Neural progenitor cell (in vitro differentiated cells): ENCODE data around the gene ZMYND8. TPM values are rescaled to one million over a fixed set of nuclear protein-coding genes. Genes with fewer than 3 reads are reported as not detected.

Experiments
- DNase-seq: peaks from one replicate; pipeline ENCODE4 v3.0.0-alpha.2; 2016; ENCODE audit warnings: low spot score
- H2AFZ ChIP-seq: fragments of 200-600 bp; sonication (generic); replicated peaks from 2 replicates; pipeline ENCODE4 v1.6.1; 2016; ENCODE audit warnings: antibody characterized with exemption
- H3F3A ChIP-seq: fragments of 200-600 bp; sonication (generic); 2 replicates; pipeline ENCODE4 v1.6.1; 2016; ENCODE audit warnings: antibody characterized with exemption, low read depth
- H3K27ac ChIP-seq: fragments of 200-600 bp; sonication (generic); 2 replicates; pipeline ENCODE4 v1.5.1; 2016; ENCODE audit warnings: mild to moderate bottlenecking
- H3K27me3 ChIP-seq: fragments of 200-600 bp; sonication (generic); 2 replicates; pipeline ENCODE4 v1.6.1; 2016; ENCODE audit warnings: mild to moderate bottlenecking, moderate library complexity
- H3K36me3 ChIP-seq: fragments of 200-600 bp; sonication (generic); 2 replicates; pipeline ENCODE4 v1.5.1; 2016
- H3K4me1 ChIP-seq: fragments of 200-600 bp; sonication (generic); 2 replicates; pipeline ENCODE4 v1.6.1; 2016; ENCODE audit warnings: mixed run types
- H3K4me2 ChIP-seq: fragments of 200-600 bp; sonication (generic); 2 replicates; pipeline ENCODE4 v1.6.1; 2016
- H3K4me3 ChIP-seq: fragments of 200-600 bp; sonication (generic); 2 replicates; pipeline ENCODE4 v1.5.1; 2016
- H3K79me2 ChIP-seq: fragments of 200-600 bp; sonication (generic); 2 replicates; pipeline ENCODE4 v1.6.1; 2016; ENCODE audit warnings: low read depth
- H3K9ac ChIP-seq: fragments of 200-600 bp; sonication (generic); 2 replicates; pipeline ENCODE4 v1.6.1; 2016
- H3K9me3 ChIP-seq: fragments of 200-600 bp; sonication (generic); 2 replicates; pipeline ENCODE4 v1.5.1; 2016; ENCODE audit warnings: low read depth
- H4K20me1 ChIP-seq: fragments of 200-600 bp; sonication (generic); 2 replicates; pipeline ENCODE4 v1.6.1; 2016; ENCODE audit warnings: low read depth
- H3K27ac Mint-ChIP-seq: 3 replicates; pipeline ENCODE4 v1.8.0; 2021; ENCODE audit warnings: mixed read lengths
- H3K27me3 Mint-ChIP-seq: 2 replicates; pipeline ENCODE4 v1.8.0; 2022; ENCODE audit warnings: low read depth, mild to moderate bottlenecking, inconsistent platforms, moderate library complexity, mixed read lengths; ENCODE audit not compliant: insufficient read depth
- H3K36me3 Mint-ChIP-seq: 3 replicates; pipeline ENCODE4 v1.8.0; 2021; ENCODE audit warnings: mixed read lengths
- H3K4me1 Mint-ChIP-seq: 3 replicates; pipeline ENCODE4 v1.8.0; 2021; ENCODE audit warnings: mixed read lengths
- H3K4me3 Mint-ChIP-seq: 3 replicates; pipeline ENCODE4 v1.8.0; 2021; ENCODE audit warnings: mild to moderate bottlenecking, moderate library complexity, mixed read lengths
- H3K9me3 Mint-ChIP-seq: 3 replicates; pipeline ENCODE4 v1.8.0; 2020; ENCODE audit warnings: mixed read lengths
- EZH2 ChIP-seq: fragments of 200-600 bp; sonication (generic); IDR thresholded peaks from 2 replicates; pipeline ENCODE4 v1.6.1; 2017; ENCODE audit warnings: antibody characterized with exemption, mild to moderate bottlenecking, moderate library complexity
- EZH2phosphoT487 ChIP-seq: fragments of 200-600 bp; sonication (generic); IDR thresholded peaks from 2 replicates; pipeline ENCODE4 v1.6.1; 2017; ENCODE audit warnings: antibody characterized with exemption
- total RNA-seq: library from RNA; depleted of rRNA; stranded (reverse); fragments of >200 nt; gene quantifications from 2 replicates; pipeline ENCODE4 v1.2.3, GENCODE V29; 2015; ENCODE audit warnings: low replicate concordance
- TF ChIP-seq, protein P1 (sequence below): fragments of 200-600 bp; sonication (generic); IDR thresholded peaks from 2 replicates; pipeline ENCODE4 v1.5.1; 2017; ENCODE audit warnings: antibody characterized with exemption, mild to moderate bottlenecking

ZMYND8 gene
- total RNA-seq, 1 donor from 2014 or later, result 59.4 TPM

DNA sequence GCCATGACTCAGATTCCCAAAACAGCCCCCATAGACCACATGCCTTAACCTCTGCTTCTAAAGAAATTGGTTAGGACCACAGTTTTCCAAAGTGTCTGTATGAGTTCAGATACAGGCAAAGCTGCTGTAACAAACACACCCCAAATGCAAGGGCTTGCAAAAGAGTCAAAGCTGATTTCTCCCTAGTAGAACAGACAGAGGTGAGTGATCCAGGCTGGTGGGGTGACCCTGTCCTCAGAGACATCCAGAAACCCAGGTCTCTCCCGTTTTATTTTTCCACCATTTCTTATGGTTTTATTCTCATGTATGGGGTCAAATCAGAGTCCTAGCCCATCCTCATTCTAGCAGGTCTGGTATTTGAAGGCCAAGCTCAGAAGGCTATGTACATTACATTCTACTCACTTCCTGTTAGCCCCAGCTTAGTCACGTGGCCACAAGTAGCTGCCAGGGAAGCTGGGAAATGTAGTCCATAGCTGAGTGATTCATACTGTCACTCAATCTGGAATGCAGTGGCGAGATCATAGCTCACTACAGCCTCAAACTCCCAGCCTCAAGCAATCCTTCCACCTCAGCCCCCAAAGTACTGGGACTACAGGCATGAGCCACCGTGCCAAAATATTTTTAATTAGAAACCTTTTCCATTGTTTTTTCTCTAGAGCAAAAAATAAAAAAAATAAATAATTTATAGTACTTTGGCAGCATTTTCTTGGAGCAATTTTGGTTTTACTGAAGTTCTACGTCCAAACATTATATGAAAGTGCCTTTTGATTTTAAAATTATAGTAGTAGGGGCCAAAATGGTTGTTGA lies 175.2 kb downstream of the ZMYND8 start:
- no peaks in the 10 kb centered on the region for H3K9me3 ChIP-seq
- no peak overlapping the region for H3K9ac ChIP-seq
- H3K4me2 ChIP-seq, result no peak overlapping the region
- Mint-ChIP-seq H3K27ac (peak overlapping the region; percentile 19), H3K36me3 (no peaks in the 10 kb centered on the region), H3K4me1 (peaks cover 10% of the 10 kb centered on the region), H3K27me3 (peaks cover 4% of the 10 kb centered on the region), H3K4me3 (no peak overlapping the region), H3K9me3 (no peaks in the 10 kb centered on the region)
- no peaks in the 10 kb centered on the region for H3K79me2 ChIP-seq
- no peaks in the 10 kb centered on the region for H3F3A ChIP-seq
- H4K20me1 ChIP-seq, result no peaks in the 10 kb centered on the region
- H3K36me3 ChIP-seq, result no peaks in the 10 kb centered on the region
- H3K4me3 ChIP-seq, result no peak overlapping the region
- H3K4me1 ChIP-seq, result no peaks in the 10 kb centered on the region
- no peak overlapping the region for H3K27ac ChIP-seq
- peak overlapping the region; percentile 76 for H2AFZ ChIP-seq
- peak; percentile 36 for DNase-seq
- H3K27me3 ChIP-seq, result no peaks in the 10 kb centered on the region
- TF ChIP-seq EZH2 (no peak), EZH2phosphoT487 (no peak)
- TF ChIP-seq, protein P1, sequence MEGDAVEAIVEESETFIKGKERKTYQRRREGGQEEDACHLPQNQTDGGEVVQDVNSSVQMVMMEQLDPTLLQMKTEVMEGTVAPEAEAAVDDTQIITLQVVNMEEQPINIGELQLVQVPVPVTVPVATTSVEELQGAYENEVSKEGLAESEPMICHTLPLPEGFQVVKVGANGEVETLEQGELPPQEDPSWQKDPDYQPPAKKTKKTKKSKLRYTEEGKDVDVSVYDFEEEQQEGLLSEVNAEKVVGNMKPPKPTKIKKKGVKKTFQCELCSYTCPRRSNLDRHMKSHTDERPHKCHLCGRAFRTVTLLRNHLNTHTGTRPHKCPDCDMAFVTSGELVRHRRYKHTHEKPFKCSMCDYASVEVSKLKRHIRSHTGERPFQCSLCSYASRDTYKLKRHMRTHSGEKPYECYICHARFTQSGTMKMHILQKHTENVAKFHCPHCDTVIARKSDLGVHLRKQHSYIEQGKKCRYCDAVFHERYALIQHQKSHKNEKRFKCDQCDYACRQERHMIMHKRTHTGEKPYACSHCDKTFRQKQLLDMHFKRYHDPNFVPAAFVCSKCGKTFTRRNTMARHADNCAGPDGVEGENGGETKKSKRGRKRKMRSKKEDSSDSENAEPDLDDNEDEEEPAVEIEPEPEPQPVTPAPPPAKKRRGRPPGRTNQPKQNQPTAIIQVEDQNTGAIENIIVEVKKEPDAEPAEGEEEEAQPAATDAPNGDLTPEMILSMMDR, result no peak

DNA sequence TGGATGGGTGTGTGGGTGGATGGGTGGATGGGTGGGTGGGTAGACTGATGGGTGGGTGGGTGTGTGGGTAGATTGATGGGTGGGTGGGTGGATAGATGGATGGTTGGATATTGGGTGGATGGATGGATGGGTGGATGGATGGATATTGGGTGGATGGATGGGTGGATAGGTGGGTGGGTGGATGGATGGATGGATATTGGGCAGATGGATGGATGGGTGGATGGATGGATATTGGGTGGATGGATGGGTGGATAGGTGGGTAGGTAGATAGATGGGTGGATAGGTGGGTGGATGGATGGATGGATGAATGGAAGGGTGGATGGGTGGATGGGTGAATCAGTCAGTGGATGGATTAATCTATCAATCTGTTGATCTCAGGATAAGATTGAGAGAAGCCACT lies 177.2 kb downstream of the ZMYND8 start:
- no peaks in the 10 kb centered on the region for H3K27me3 ChIP-seq
- peaks cover 13% of the 10 kb centered on the region for H3K4me1 Mint-ChIP-seq
- H3K9me3 ChIP-seq, result no peaks in the 10 kb centered on the region
- H3K27ac ChIP-seq, result no peak overlapping the region
- H3K36me3 ChIP-seq, result no peaks in the 10 kb centered on the region
- no peak overlapping the region for H3K27ac Mint-ChIP-seq
- no peaks in the 10 kb centered on the region for H3F3A ChIP-seq
- no peak overlapping the region for H2AFZ ChIP-seq
- no peaks in the 10 kb centered on the region for H4K20me1 ChIP-seq
- TF ChIP-seq EZH2 (no peak), EZH2phosphoT487 (no peak)
- TF ChIP-seq, protein P1, result no peak
- H3K79me2 ChIP-seq, result no peaks in the 10 kb centered on the region
- no peak overlapping the region for H3K9ac ChIP-seq
- no peaks in the 10 kb centered on the region for H3K9me3 Mint-ChIP-seq
- H3K4me2 ChIP-seq, result no peak overlapping the region
- H3K4me3 ChIP-seq, result no peak overlapping the region
- H3K4me3 Mint-ChIP-seq, result no peak overlapping the region
- H3K27me3 Mint-ChIP-seq, result peaks cover 4% of the 10 kb centered on the region
- DNase-seq, result no peak
- H3K36me3 Mint-ChIP-seq, result no peaks in the 10 kb centered on the region
- peaks cover 9% of the 10 kb centered on the region for H3K4me1 ChIP-seq

DNA sequence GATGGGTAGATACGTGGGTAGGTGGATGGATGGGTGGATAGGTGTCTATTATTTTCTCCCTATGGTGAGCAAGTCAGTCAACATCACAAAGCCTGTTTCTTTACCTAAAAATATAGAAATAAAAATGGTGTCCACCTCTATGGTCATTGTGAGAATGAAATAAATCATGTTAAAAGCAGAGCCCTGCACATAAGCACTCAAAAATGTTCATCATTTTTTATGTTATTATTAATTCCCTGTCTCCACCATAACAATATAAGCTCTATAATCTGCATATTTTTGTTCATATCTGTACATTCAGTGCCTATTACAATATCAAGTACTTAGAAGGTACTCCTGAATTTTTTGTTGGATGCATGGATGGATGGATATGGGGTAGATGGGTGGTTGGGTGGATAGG lies 177.6 kb downstream of the ZMYND8 start:
- peaks cover 13% of the 10 kb centered on the region for H3K4me1 Mint-ChIP-seq
- Histone ChIP-seq H3K9me3 (no peaks in the 10 kb centered on the region), H3F3A (no peaks in the 10 kb centered on the region), H2AFZ (no peak overlapping the region), H3K27me3 (no peaks in the 10 kb centered on the region), H3K79me2 (no peaks in the 10 kb centered on the region), H4K20me1 (no peaks in the 10 kb centered on the region), H3K4me1 (peaks cover 9% of the 10 kb centered on the region), H3K9ac (no peak overlapping the region), H3K4me3 (no peak overlapping the region), H3K27ac (no peak overlapping the region), H3K36me3 (no peaks in the 10 kb centered on the region), H3K4me2 (no peak overlapping the region)
- no peaks in the 10 kb centered on the region for H3K36me3 Mint-ChIP-seq
- no peak overlapping the region for H3K27ac Mint-ChIP-seq
- H3K4me3 Mint-ChIP-seq, result no peak overlapping the region
- no peak for DNase-seq
- TF ChIP-seq EZH2phosphoT487 (no peak), EZH2 (no peak)
- TF ChIP-seq, protein P1, result no peak
- H3K27me3 Mint-ChIP-seq, result peaks cover 4% of the 10 kb centered on the region
- no peaks in the 10 kb centered on the region for H3K9me3 Mint-ChIP-seq
